Nephron (organoid): ENCODE results near the gene ZFAND3.

Experiments used
- H3K27ac Mint-ChIP-seq, 3 experiments: 2 replicates each; pipeline ENCODE4 v1.8.0; 2020; ENCODE audit warnings: mixed read lengths in 3 of 3, mild to moderate bottlenecking in 2 of 3, moderate library complexity in 1 of 3
- H3K27me3 Mint-ChIP-seq: 2 replicates; pipeline ENCODE4 v1.8.0; 2021; ENCODE audit warnings: low read depth, mild to moderate bottlenecking, moderate library complexity, mixed read lengths
- H3K36me3 Mint-ChIP-seq: 2 replicates; pipeline ENCODE4 v1.8.0; 2020; ENCODE audit warnings: low read depth, mixed read lengths
- H3K4me1 Mint-ChIP-seq: 2 replicates; pipeline ENCODE4 v1.8.0; 2020; ENCODE audit warnings: mixed read lengths
- H3K4me3 Mint-ChIP-seq, 3 experiments: 2 replicates each; pipeline ENCODE4 v1.8.0; 2020; ENCODE audit warnings: mild to moderate bottlenecking in 3 of 3, mixed read lengths in 3 of 3, moderate library complexity in 2 of 3
- H3K9me3 Mint-ChIP-seq: 2 replicates; pipeline ENCODE4 v1.8.0; 2020; ENCODE audit warnings: mixed read lengths
- TF ChIP-seq, protein P1 (sequence below), 3 experiments: fragments of 200-600 bp; sonication (generic); IDR thresholded peaks; one replicate each; pipeline ENCODE4 v1.5.0; 2021; ENCODE audit warnings: antibody characterized with exemption in 3 of 3; ENCODE audit not compliant: unreplicated experiment in 3 of 3

The ZFAND3 gene

DNA sequence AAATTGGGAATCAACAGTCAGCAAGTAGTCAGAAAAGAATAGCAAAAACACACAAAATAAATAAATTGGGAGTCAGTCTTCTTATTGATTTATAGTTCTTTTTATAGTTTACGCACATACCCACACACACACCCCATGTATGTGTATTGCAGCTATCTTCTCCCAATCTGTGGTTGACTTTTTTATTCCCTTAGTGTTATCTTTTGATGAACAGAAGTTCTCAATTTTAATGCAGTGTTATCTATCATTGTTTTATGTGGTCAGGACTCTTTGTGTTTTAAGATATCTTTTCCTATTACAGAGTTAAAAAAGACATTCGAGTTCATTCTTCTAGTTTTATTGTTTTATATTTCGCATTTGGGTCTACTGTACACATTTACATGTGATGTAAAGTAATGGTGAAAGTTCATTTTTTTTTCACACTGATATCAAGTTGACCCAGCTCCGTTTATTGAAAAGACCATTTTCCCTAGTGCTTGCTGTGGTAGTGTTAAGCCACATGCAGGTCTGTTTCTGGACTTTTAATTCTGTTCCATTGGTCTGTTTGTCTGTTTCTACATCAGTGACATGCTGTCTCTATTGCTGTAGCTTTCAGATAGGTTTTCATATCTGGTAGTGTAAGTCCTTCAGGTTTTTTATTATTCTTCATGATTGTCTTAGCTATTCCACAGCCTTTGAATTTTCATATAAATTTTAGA is 78.4 kb downstream of the ZFAND3 start:
- Mint-ChIP-seq H3K27ac (no peak overlapping the region), H3K9me3 (peaks cover 11% of the 10 kb centered on the region), H3K4me1 (no peaks in the 10 kb centered on the region), H3K4me3 (no peak overlapping the region), H3K36me3 (peaks cover 31% of the 10 kb centered on the region), H3K27me3 (no peaks in the 10 kb centered on the region)
- TF ChIP-seq, protein P1, sequence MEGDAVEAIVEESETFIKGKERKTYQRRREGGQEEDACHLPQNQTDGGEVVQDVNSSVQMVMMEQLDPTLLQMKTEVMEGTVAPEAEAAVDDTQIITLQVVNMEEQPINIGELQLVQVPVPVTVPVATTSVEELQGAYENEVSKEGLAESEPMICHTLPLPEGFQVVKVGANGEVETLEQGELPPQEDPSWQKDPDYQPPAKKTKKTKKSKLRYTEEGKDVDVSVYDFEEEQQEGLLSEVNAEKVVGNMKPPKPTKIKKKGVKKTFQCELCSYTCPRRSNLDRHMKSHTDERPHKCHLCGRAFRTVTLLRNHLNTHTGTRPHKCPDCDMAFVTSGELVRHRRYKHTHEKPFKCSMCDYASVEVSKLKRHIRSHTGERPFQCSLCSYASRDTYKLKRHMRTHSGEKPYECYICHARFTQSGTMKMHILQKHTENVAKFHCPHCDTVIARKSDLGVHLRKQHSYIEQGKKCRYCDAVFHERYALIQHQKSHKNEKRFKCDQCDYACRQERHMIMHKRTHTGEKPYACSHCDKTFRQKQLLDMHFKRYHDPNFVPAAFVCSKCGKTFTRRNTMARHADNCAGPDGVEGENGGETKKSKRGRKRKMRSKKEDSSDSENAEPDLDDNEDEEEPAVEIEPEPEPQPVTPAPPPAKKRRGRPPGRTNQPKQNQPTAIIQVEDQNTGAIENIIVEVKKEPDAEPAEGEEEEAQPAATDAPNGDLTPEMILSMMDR (IDR thresholded peaks at IDR 0.05; ENCODE audit: unreplicated experiment in 3 of 3): no peak

DNA sequence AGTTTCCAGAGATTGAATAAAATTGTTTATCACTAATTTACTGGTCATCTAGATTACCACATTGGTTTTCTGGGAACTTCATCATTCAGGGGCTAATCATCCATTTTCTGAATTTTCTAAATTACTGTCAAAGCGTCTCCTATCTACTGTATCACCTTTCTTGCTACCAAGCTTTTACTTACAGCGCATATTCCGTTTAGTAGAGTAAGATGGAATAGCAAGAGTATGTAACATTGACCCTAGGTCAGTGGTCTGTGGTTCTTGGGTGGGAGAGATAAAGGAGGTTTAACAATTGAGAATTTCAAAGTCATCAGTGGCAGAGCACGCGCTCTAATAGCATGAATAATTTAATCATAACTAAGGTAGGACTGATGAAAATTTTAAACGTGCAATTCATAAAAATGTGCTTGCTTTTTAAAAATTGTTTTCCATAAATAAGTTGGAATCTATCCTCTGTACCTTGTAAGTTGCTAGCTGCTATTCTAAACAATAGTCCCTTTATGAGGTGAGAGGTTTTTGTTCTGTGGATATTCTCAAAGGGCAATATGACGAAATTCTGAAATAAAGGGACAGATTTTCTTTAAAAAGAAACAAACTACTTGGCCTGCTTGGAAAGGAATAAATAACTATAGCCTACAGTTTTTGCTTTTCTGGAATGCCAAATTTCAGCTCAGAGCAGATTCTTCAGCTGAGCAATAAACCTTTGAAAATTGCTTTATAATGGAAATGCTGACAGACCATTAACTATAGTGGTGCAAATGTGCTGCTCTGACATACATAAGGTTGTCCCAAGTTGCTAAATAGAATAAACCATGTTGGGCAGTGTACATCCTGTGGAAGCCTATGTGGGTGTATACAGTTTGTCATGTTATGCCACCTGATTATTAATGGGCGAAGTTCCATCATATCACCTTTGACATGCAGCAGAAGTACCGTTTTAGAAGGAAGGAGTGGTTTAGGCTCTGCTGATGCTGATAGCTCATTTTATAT is 84.1 kb downstream of the ZFAND3 start:
- Mint-ChIP-seq H3K9me3 (no peaks in the 10 kb centered on the region), H3K27me3 (no peaks in the 10 kb centered on the region)
- TF ChIP-seq, protein P1 (IDR thresholded peaks at IDR 0.05; ENCODE audit: unreplicated experiment in 3 of 3): no peak

GRCh38 chr6:37904590-37904989 is 85.1 kb downstream of the ZFAND3 start:
- no peak overlapping the region for H3K27ac Mint-ChIP-seq
- H3K4me3 Mint-ChIP-seq: no peak overlapping the region
- no peaks in the 10 kb centered on the region for H3K27me3 Mint-ChIP-seq
- H3K36me3 Mint-ChIP-seq: no peaks in the 10 kb centered on the region
- H3K4me1 Mint-ChIP-seq: no peaks in the 10 kb centered on the region
- TF ChIP-seq, protein P1 (IDR thresholded peaks at IDR 0.05; ENCODE audit: unreplicated experiment in 3 of 3): no peak
- H3K9me3 Mint-ChIP-seq: no peaks in the 10 kb centered on the region

More for the DNA sequence above, 84.1 kb downstream of the ZFAND3 start:
- H3K4me3 Mint-ChIP-seq: no peak overlapping the region
- no peaks in the 10 kb centered on the region for H3K4me1 Mint-ChIP-seq
- H3K27ac Mint-ChIP-seq: no peak overlapping the region
- no peaks in the 10 kb centered on the region for H3K36me3 Mint-ChIP-seq

DNA sequence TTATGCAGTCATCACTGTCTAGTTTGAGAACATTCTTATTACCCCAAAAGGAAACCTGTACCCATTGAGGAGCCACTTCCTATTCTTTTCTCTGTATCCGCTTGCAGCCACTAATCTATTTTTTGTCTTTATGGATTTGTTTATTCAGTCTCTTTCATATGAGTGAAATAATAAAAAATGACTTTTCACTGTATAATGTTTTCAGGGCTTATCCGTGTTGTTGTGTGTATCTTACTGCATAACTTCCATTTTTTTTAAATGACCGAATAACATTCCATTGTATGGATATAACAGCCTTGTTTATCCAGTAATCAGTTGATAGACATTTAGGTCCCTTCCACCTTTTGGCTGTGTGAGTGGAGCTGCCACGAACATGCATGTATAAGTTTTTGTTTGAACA is 86.6 kb downstream of the ZFAND3 start:
- H3K27me3 Mint-ChIP-seq: no peaks in the 10 kb centered on the region
- H3K4me3 Mint-ChIP-seq: no peak overlapping the region
- TF ChIP-seq, protein P1 (IDR thresholded peaks at IDR 0.05; ENCODE audit: unreplicated experiment in 3 of 3): no peak
- peaks cover 6% of the 10 kb centered on the region for H3K36me3 Mint-ChIP-seq
- no peak overlapping the region for H3K27ac Mint-ChIP-seq
- no peaks in the 10 kb centered on the region for H3K9me3 Mint-ChIP-seq
- peaks cover under 1% of the 10 kb centered on the region for H3K4me1 Mint-ChIP-seq

DNA sequence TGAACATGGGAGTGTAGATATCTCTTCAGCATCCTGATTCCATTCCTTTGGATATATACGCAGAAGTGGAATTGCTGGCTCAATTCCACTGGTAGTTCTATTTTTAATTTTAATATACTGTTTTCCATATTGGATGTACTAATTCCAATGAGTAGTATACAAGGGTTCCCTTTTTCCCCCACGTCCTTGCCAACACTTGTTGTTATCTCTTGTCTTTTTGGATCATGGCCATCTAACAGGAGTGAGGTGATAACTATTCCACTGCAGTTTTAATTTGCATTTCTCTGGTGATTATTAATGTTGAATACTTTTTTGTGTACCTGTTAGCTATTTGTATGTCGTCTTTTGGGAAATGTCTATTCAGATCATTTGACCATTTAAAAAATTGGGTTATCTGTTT is 91.5 kb downstream of the ZFAND3 start:
- TF ChIP-seq, protein P1 (IDR thresholded peaks at IDR 0.05; ENCODE audit: unreplicated experiment in 3 of 3): no peak
- H3K36me3 Mint-ChIP-seq: peaks cover 25% of the 10 kb centered on the region
- H3K27me3 Mint-ChIP-seq: no peaks in the 10 kb centered on the region
- peaks cover 4% of the 10 kb centered on the region for H3K9me3 Mint-ChIP-seq
- H3K4me1 Mint-ChIP-seq: peaks cover 9% of the 10 kb centered on the region
- no peak overlapping the region for H3K4me3 Mint-ChIP-seq
- no peak overlapping the region for H3K27ac Mint-ChIP-seq
